Measurements from ENCODE around the gene LIG1.

Gene LIG1

GRCh38 chr19:48094855-48095203, 75.3 kb downstream of the LIG1 start:
- ChIA-PET POLR2A (no interaction called here), CTCF (interaction anchor here (1.4 to 3.3 kb wide), 4 partner anchors 8 to 131 kb away, joined by 3 to 11 read pairs (median 10); no protein-coding TSS in a partner anchor)
- H3K4me3 ChIP-seq (ENCODE audit: low read depth, low read length), result no peak overlapping the region
- no peak overlapping the region for H3K27ac ChIP-seq (ENCODE audit: extremely low read depth, low read depth, low read length)
- no peaks in the 10 kb centered on the region for H3K4me1 ChIP-seq (ENCODE audit: control insufficient read depth, insufficient read depth, low read length)
- H3K9me3 ChIP-seq (ENCODE audit: control insufficient read depth, insufficient read depth, low read depth, low read length), result no peaks in the 10 kb centered on the region
- TF ChIP-seq ZNF76 (tag by site-specific recombination; IDR thresholded peaks at IDR 0.05; ENCODE audit: borderline replicate concordance, low read depth) (no peak), ZNF658 (tag by site-specific recombination; IDR thresholded peaks at IDR 0.05) (no peak), PRDM10 (tag by site-specific recombination; IDR thresholded peaks at IDR 0.05) (no peak), ZNF664 (tag by site-specific recombination; IDR thresholded peaks at IDR 0.05) (no peak), ZNF132 (tag by site-specific recombination; IDR thresholded peaks at IDR 0.05; ENCODE audit: borderline replicate concordance) (no peak), ZNF174 (tag by site-specific recombination; IDR thresholded peaks at IDR 0.05) (no peak), KLF8 (tag by site-specific recombination; IDR thresholded peaks at IDR 0.05) (no peak), ZNF585B (tag by site-specific recombination; IDR thresholded peaks at IDR 0.05) (no peak), ZNF843 (tag by site-specific recombination; IDR thresholded peaks at IDR 0.05) (no peak), ZNF354C (tag by site-specific recombination; IDR thresholded peaks at IDR 0.05; ENCODE audit: borderline replicate concordance, low read depth) (no peak), ZNF311 (tag by site-specific recombination; IDR thresholded peaks at IDR 0.05; ENCODE audit: borderline replicate concordance) (no peak), ZNF394 (tag by site-specific recombination; IDR thresholded peaks at IDR 0.05; ENCODE audit: borderline replicate concordance) (no peak), ZNF707 (tag by site-specific recombination; IDR thresholded peaks at IDR 0.05) (no peak)
- no peaks in the 10 kb centered on the region for H3K36me3 ChIP-seq (ENCODE audit: control insufficient read depth in 2 of 2, insufficient read depth in 1 of 2, low read length in 2 of 2)

GRCh38 chr19:48094129-48094854, 75.9 kb downstream of the LIG1 start:
- Histone ChIP-seq H3K27ac (ENCODE audit: extremely low read depth, low read depth, low read length) (no peak overlapping the region), H3K4me3 (ENCODE audit: low read depth, low read length) (no peak overlapping the region), H3K9me3 (ENCODE audit: control insufficient read depth, insufficient read depth, low read depth, low read length) (no peaks in the 10 kb centered on the region), H3K36me3 (ENCODE audit: control insufficient read depth in 2 of 2, insufficient read depth in 1 of 2, low read length in 2 of 2) (no peaks in the 10 kb centered on the region), H3K4me1 (ENCODE audit: control insufficient read depth, insufficient read depth, low read length) (no peaks in the 10 kb centered on the region)
- POLR2A ChIA-PET, result no interaction called here
- TF ChIP-seq ZNF335 (tag by site-specific recombination; conservative IDR thresholded peaks at IDR 0.05) (no peak), ZSCAN23 (tag by site-specific recombination; IDR thresholded peaks at IDR 0.05) (no peak), ZNF26 (tag by site-specific recombination; IDR thresholded peaks at IDR 0.05) (peak; percentile 94), ZNF174 (tag by site-specific recombination; IDR thresholded peaks at IDR 0.05) (no peak), SP3 (tag by site-specific recombination; IDR thresholded peaks at IDR 0.05) (no peak), ZNF621 (tag by site-specific recombination; IDR thresholded peaks at IDR 0.05) (no peak), ZNF549 (tag by site-specific recombination; IDR thresholded peaks at IDR 0.05) (no peak), SETDB1 (IDR thresholded peaks at IDR 0.05; ENCODE audit: insufficient read length, low read length) (peak; percentile 65), INSM2 (tag by site-specific recombination; IDR thresholded peaks at IDR 0.05) (no peak), HOXA7 (CRISPR knock-in tag; IDR thresholded peaks at IDR 0.05; ENCODE audit: borderline replicate concordance) (no peak), KLF8 (tag by site-specific recombination; IDR thresholded peaks at IDR 0.05) (no peak), ZNF645 (tag by site-specific recombination; IDR thresholded peaks at IDR 0.05) (no peak)
- CTCF ChIA-PET, result interaction anchor here (2.0 to 3.3 kb wide), 3 partner anchors 9 to 131 kb away, joined by 10 to 11 read pairs (median 11); no protein-coding TSS in a partner anchor
